Neural crest cell (in vitro differentiated cells): ENCODE measurements around the gene FMN1. TPM values are rescaled to one million over a fixed set of nuclear protein-coding genes. Genes with fewer than 3 reads are reported as not detected.

Source experiments
- DNase-seq: peaks from one replicate; pipeline ENCODE4 v3.0.0; 2021; ENCODE audit warnings: low read depth, mixed read lengths, low spot score
- H3K27ac Mint-ChIP-seq: one replicate; pipeline ENCODE4 v1.8.0; 2021; ENCODE audit warnings: mild to moderate bottlenecking, mixed read lengths; ENCODE audit not compliant: unreplicated experiment
- H3K27me3 Mint-ChIP-seq: 2 replicates; pipeline ENCODE4 v1.8.0; 2021; ENCODE audit warnings: low read depth, mild to moderate bottlenecking, mixed read lengths
- H3K36me3 Mint-ChIP-seq: 2 replicates; pipeline ENCODE4 v1.8.0; 2021; ENCODE audit warnings: low read depth, mild to moderate bottlenecking, mixed read lengths
- H3K4me1 Mint-ChIP-seq: 2 replicates; pipeline ENCODE4 v1.8.0; 2021; ENCODE audit warnings: mixed read lengths
- H3K4me3 Mint-ChIP-seq: one replicate; pipeline ENCODE4 v1.8.0; 2021; ENCODE audit warnings: mild to moderate bottlenecking, mixed read lengths
- H3K9me3 Mint-ChIP-seq: 2 replicates; pipeline ENCODE4 v1.8.0; 2021; ENCODE audit warnings: mixed read lengths
- CTCF ChIP-seq: fragments of 200-600 bp; sonication (generic); conservative IDR thresholded peaks from 2 replicates; pipeline ENCODE4 v1.5.0; 2021; ENCODE audit warnings: antibody characterized with exemption, mild to moderate bottlenecking
- total RNA-seq: library from RNA; stranded (reverse); gene quantifications from 2 replicates; pipeline ENCODE4 v1.2.1, GENCODE V29; 2021

Gene FMN1
- total RNA-seq, 1 donor from 2014 or later: 0.70 TPM

- H3K27ac Mint-ChIP-seq: no peak overlapping the region
- TF ChIP-seq CTCF: no peak
- no peaks in the 10 kb centered on the region for H3K9me3 Mint-ChIP-seq
- H3K4me3 Mint-ChIP-seq: no peak overlapping the region
- H3K36me3 Mint-ChIP-seq: no peaks in the 10 kb centered on the region
- no peak for DNase-seq
- H3K4me1 Mint-ChIP-seq: peaks cover 4% of the 10 kb centered on the region
- H3K27me3 Mint-ChIP-seq: no peaks in the 10 kb centered on the region
Measured at GRCh38 chr15:33137101-33137500, 57.4 kb downstream of the FMN1 start.

- no peak for TF ChIP-seq CTCF
- Mint-ChIP-seq H3K4me1 (peaks cover 4% of the 10 kb centered on the region), H3K27me3 (no peaks in the 10 kb centered on the region), H3K4me3 (no peak overlapping the region), H3K36me3 (no peaks in the 10 kb centered on the region), H3K27ac (no peak overlapping the region), H3K9me3 (no peaks in the 10 kb centered on the region)
- DNase-seq: no peak
Measured at GRCh38 chr15:33136353-33136752, 58.2 kb downstream of the FMN1 start.

- no peaks in the 10 kb centered on the region for H3K36me3 Mint-ChIP-seq
- no peak for TF ChIP-seq CTCF
- no peaks in the 10 kb centered on the region for H3K27me3 Mint-ChIP-seq
- DNase-seq: no peak
- peaks cover 4% of the 10 kb centered on the region for H3K4me1 Mint-ChIP-seq
- no peaks in the 10 kb centered on the region for H3K9me3 Mint-ChIP-seq
- H3K4me3 Mint-ChIP-seq: no peak overlapping the region
- no peak overlapping the region for H3K27ac Mint-ChIP-seq
Measured at GRCh38 chr15:33135355-33135781, 59.1 kb downstream of the FMN1 start.

- H3K4me3 Mint-ChIP-seq: no peak overlapping the region
- H3K27me3 Mint-ChIP-seq: no peaks in the 10 kb centered on the region
- peak; percentile 16 for DNase-seq
- H3K9me3 Mint-ChIP-seq: no peaks in the 10 kb centered on the region
- H3K4me1 Mint-ChIP-seq: peaks cover 4% of the 10 kb centered on the region
- no peak overlapping the region for H3K27ac Mint-ChIP-seq
- peak; percentile 80 for TF ChIP-seq CTCF
- no peaks in the 10 kb centered on the region for H3K36me3 Mint-ChIP-seq
Measured at GRCh38 chr15:33132722-33133345, 61.7 kb downstream of the FMN1 start.

GRCh38 chr15:33132233-33132580 lies 62.3 kb downstream of the FMN1 start:
- no peak for TF ChIP-seq CTCF
- H3K36me3 Mint-ChIP-seq: no peaks in the 10 kb centered on the region
- DNase-seq: no peak
- no peak overlapping the region for H3K4me3 Mint-ChIP-seq
- H3K27ac Mint-ChIP-seq: no peak overlapping the region
- H3K4me1 Mint-ChIP-seq: peaks cover 4% of the 10 kb centered on the region
- no peaks in the 10 kb centered on the region for H3K27me3 Mint-ChIP-seq
- no peaks in the 10 kb centered on the region for H3K9me3 Mint-ChIP-seq
